Panc1 (cell line): ENCODE results near the gene ZNF862. TPM values are rescaled to one million over a fixed set of nuclear protein-coding genes. Genes with fewer than 3 reads are reported as not detected.

Experiments used
- ATAC-seq: fragments of 200-7000 bp; cut with Tn5 transposase; 2 replicates; pipeline ENCODE4 v1.9.1; 2020; ENCODE audit warnings: mild to moderate bottlenecking, moderate library complexity
- BruUV-seq: library from RNA; stranded (reverse); fragments of 400-500 nt; replicated peaks from 2 replicates; lab custom pipeline; 2021; lab: Mats Ljungman, UMichigan
- CTCF ChIA-PET: fragments of 300-600 bp; sonication (Branson Sonifier 250); formaldehyde crosslinking; loops from one replicate; lab custom pipeline; 2022; ENCODE audit warnings: antibody characterized with exemption; lab: Charles Lee
- POLR2A ChIA-PET: fragments of 300-600 bp; sonication (Branson Sonifier 250); formaldehyde crosslinking; loops from one replicate; lab custom pipeline; 2022; ENCODE audit warnings: antibody characterized with exemption; lab: Charles Lee
- DNase-seq: peaks from one replicate; pipeline ENCODE4 v3.0.0-alpha.2; 2010; ENCODE audit warnings: low read depth, low spot score
- H3K27ac ChIP-seq: 2 replicates; pipeline ENCODE4 v1.5.1; 2011; ENCODE audit warnings: mild to moderate bottlenecking, low read length, inconsistent platforms
- H3K27me3 ChIP-seq: fragments of 200-500 bp; sonication (Bioruptor generic); 2 replicates; pipeline ENCODE4 v1.6.0; 2014; ENCODE audit warnings: low read length, inconsistent platforms; ENCODE audit not compliant: control insufficient read depth, insufficient read depth
- H3K36me3 ChIP-seq: fragments of 200-500 bp; sonication (Bioruptor generic); 2 replicates; pipeline ENCODE4 v1.5.1; 2014; ENCODE audit warnings: inconsistent platforms, mild to moderate bottlenecking, low read length, moderate library complexity; ENCODE audit not compliant: control insufficient read depth, insufficient read depth
- H3K4me1 ChIP-seq: 2 replicates; pipeline ENCODE4 v1.5.1; 2011; ENCODE audit warnings: inconsistent platforms, mild to moderate bottlenecking, low read length, moderate library complexity; ENCODE audit not compliant: control insufficient read depth, insufficient read depth
- H3K4me3 ChIP-seq, 2 experiments: 2 replicates each; pipeline ENCODE4 v1.5.1; 2011 to 2012; ENCODE audit warnings: low read depth in 2 of 2, low read length in 2 of 2, mild to moderate bottlenecking in 2 of 2, inconsistent platforms in 1 of 2, moderate library complexity in 1 of 2
- H3K9me3 ChIP-seq: fragments of 200-500 bp; sonication (Bioruptor generic); 2 replicates; pipeline ENCODE4 v1.5.1; 2014; ENCODE audit warnings: low read depth, mild to moderate bottlenecking, inconsistent platforms, low read length, moderate library complexity; ENCODE audit not compliant: control insufficient read depth, insufficient read depth
- CTCF ChIP-seq: fragments of 450-650 bp; IDR thresholded peaks from 2 replicates; pipeline ENCODE4 v1.5.1; 2017; ENCODE audit warnings: mild to moderate bottlenecking
- POLR2AphosphoS5 ChIP-seq: IDR thresholded peaks from 2 replicates; pipeline ENCODE4 v1.6.1; 2012; ENCODE audit warnings: mild to moderate bottlenecking, low read depth, low read length, moderate library complexity
- REST ChIP-seq, 2 experiments: IDR thresholded peaks; 2 replicates each; pipeline ENCODE4 v1.6.1; 2011 to 2012; ENCODE audit warnings: low read depth in 2 of 2, control low read depth in 1 of 2, low read length in 1 of 2, mild to moderate bottlenecking in 1 of 2, moderate library complexity in 1 of 2; ENCODE audit not compliant: insufficient read depth in 1 of 2
- SIN3A ChIP-seq: IDR thresholded peaks from 2 replicates; pipeline ENCODE4 v1.6.1; 2012; ENCODE audit warnings: low read depth, mild to moderate bottlenecking, low read length, moderate library complexity, borderline replicate concordance; ENCODE audit not compliant: insufficient read depth
- TCF7L2 ChIP-seq: IDR thresholded peaks from 2 replicates; pipeline ENCODE4 v1.6.1; 2011; ENCODE audit warnings: mild to moderate bottlenecking, low read depth, low read length, inconsistent platforms
- in situ Hi-C: cut with HindIII; loops from 2 replicates; pipeline ENCODE4 v1.10.0; 2016; ENCODE audit warnings: low sequenced_read_pairs, low pct_unique_long_range_greater_than_20kb
- intact Hi-C: fragments of 100-400 bp; cut with micrococcal nuclease; formaldehyde crosslinking; loops from one replicate; pipeline ENCODE4 v1.10.0; 2022; ENCODE audit not compliant: unreplicated experiment
- total RNA-seq: library from RNA; stranded (reverse); gene quantifications from one replicate; pipeline ENCODE4 v1.2.1, GENCODE V29; 2021; ENCODE audit not compliant: unreplicated experiment

ZNF862 gene
- total RNA-seq, 1 experiment from 2014 or later, result 6.8 TPM

DNA sequence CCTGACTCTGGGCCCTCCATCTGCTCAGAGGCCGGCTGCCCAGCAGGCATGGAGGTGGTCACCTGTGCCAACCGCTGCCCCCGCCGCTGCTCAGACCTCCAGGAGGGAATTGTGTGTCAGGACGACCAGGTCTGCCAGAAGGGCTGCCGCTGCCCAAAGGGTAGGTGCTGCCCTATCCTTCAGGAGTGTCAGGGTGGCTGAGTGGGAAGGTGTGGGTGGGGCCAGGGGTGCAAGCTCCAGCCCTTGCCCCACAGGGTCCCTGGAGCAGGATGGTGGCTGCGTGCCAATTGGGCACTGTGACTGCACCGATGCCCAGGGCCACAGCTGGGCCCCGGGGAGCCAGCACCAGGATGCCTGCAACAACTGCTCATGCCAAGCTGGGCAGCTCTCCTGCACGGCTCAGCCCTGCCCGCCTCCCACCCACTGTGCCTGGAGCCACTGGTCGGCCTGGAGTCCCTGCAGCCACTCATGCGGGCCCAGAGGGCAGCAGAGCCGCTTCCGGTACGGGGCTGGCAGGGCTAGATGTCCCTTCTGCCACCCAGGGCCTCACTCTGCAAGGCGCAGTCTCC, 17.5 kb upstream of the ZNF862 start:
- H3K27me3 ChIP-seq, result no peaks in the 10 kb centered on the region
- BruUV-seq, result no TSS peak
- CTCF ChIA-PET, result interaction anchor here (0.7 kb wide), 1 partner anchor 33 kb away, joined by 3 read pairs; no protein-coding TSS in a partner anchor

More for the DNA sequence above, 17.5 kb upstream of the ZNF862 start:
- no peak for DNase-seq
- TF ChIP-seq REST (IDR thresholded peaks at IDR 0.05; ENCODE audit: insufficient read depth in 1 of 2, low read depth in 2 of 2, low read length in 1 of 2) (no peak), CTCF (no peak), TCF7L2 (no peak), POLR2AphosphoS5 (no peak), SIN3A (no peak)
- H3K27ac ChIP-seq, result no peak overlapping the region
- intact Hi-C loops, result no loop called here
- no peaks in the 10 kb centered on the region for H3K4me1 ChIP-seq
- no peak for ATAC-seq
- POLR2A ChIA-PET, result no interaction called here
- no peaks in the 10 kb centered on the region for H3K36me3 ChIP-seq
- no peak overlapping the region for H3K4me3 ChIP-seq
- no peaks in the 10 kb centered on the region for H3K9me3 ChIP-seq
- in situ Hi-C loops, result no loop called here
